ENCODE data around the gene BTBD1. TPM values are rescaled to one million over a fixed set of nuclear protein-coding genes. Genes with fewer than 3 reads are reported as not detected.
"Not testable (repeated sequence)": the region's sequence is repeated elsewhere in the genome, so short reads cannot be mapped to it uniquely, and the experiment has no call there.

Gene BTBD1
- total and polyA plus RNA-seq, 5 donors = 47.6 to 134 (median 127) TPM

GRCh38 chr15:83077491-83078230 is 10.6 kb upstream of the BTBD1 start:
- intact Hi-C loops (cut with DNase I) = no loop called here
- Histone ChIP-seq H3K4me3 (ENCODE audit: low read length) (no peak overlapping the region), H3K9me3 (ENCODE audit: control insufficient read depth, low read length) (peaks cover 2% of the 10 kb centered on the region), H3K27me3 (ENCODE audit: control insufficient read depth, insufficient read depth) (no peaks in the 10 kb centered on the region), H3K27ac (ENCODE audit: low read length) (no peak overlapping the region), H3K4me1 (ENCODE audit: control insufficient read depth, insufficient read depth, low read length) (no peaks in the 10 kb centered on the region)
- DNase-seq (no peak), ATAC-seq (peak in 1 of 2 donors; percentile 41)
- 18% methylated on average over 5 of the region's 5 CpGs for WGBS

GRCh38 chr15:83069211-83069642 is 2.2 kb upstream of the BTBD1 start:
- not testable (repeated sequence) for DNase-seq; H3K9me3 ChIP-seq (ENCODE audit: control insufficient read depth, low read length); ATAC-seq; H3K4me1 ChIP-seq (ENCODE audit: control insufficient read depth, insufficient read depth, low read length); H3K4me3 ChIP-seq (ENCODE audit: low read length); H3K27me3 ChIP-seq (ENCODE audit: control insufficient read depth, insufficient read depth); H3K27ac ChIP-seq (ENCODE audit: low read length)
- intact Hi-C loops (cut with DNase I) = loop anchor here in 1 of 4 donors (10.0 kb wide), 1 partner anchor 54 kb away; the partner anchor contains the start of gene C15orf40
- WGBS = 61% methylated on average over 6 of the region's 6 CpGs

DNA sequence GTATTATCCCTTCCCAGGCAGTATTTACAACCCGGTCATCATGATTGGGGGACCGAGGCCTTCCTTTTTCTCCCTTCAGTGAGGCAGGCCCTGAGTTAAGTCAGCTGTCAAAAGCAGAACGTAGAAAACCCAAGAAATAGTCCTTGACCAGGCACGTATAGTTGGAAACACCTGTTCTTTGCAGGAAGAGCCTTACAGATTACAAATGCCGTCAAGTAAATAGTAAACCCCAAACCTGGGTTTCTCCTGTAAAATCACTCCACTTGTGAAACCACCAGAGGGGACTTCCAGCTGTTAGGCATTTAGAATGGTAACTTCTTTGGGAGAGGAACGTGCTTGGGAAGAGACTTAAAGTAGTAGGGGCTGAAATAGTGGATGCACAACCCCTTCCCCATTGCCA is 1.0 kb upstream of the BTBD1 start:
- no peak overlapping the region for H3K4me3 ChIP-seq (ENCODE audit: low read length)
- ATAC-seq (no peak), DNase-seq (no peak)
- WGBS = 82% methylated on average over 6 of the region's 6 CpGs
- no peaks in the 10 kb centered on the region for H3K9me3 ChIP-seq (ENCODE audit: control insufficient read depth, low read length)
- intact Hi-C loops (cut with DNase I) = loop anchor here in 1 of 4 donors (10.0 kb wide), 1 partner anchor 53 kb away; the partner anchor contains the start of gene C15orf40
- H3K27ac ChIP-seq (ENCODE audit: low read length) = peak overlapping the region; percentile 86
- no peaks in the 10 kb centered on the region for H3K27me3 ChIP-seq (ENCODE audit: control insufficient read depth, insufficient read depth)
- H3K4me1 ChIP-seq (ENCODE audit: control insufficient read depth, insufficient read depth, low read length) = peaks cover 2% of the 10 kb centered on the region

DNA sequence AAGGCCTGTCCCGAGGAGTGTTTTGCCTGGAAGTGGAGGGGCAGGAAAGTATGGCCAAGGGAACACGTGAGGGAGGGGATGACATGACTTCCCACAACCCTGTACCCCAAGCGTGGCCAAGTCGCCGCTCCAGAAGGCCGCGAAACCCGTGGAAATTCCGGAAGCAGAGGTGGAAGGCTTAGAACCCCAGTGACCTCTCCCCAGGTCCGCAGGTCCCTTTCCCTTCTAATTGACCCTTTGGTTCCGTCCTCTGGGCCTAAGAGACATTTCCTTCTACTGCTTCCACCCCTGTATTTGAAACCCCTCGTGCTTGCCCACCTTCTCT is 548 bp upstream of the BTBD1 start:
- Histone ChIP-seq H3K4me3 (ENCODE audit: low read length) (peak overlapping the region; percentile 81), H3K27me3 (ENCODE audit: control insufficient read depth, insufficient read depth) (no peaks in the 10 kb centered on the region), H3K27ac (ENCODE audit: low read length) (peak overlapping the region; percentile 86), H3K4me1 (ENCODE audit: control insufficient read depth, insufficient read depth, low read length) (peaks cover 4% of the 10 kb centered on the region), H3K9me3 (ENCODE audit: control insufficient read depth, low read length) (no peaks in the 10 kb centered on the region)
- 35% methylated on average over 12 of the region's 12 CpGs for WGBS
- intact Hi-C loops (cut with DNase I) = loop anchor here in 1 of 4 donors (10.0 kb wide), 1 partner anchor 53 kb away; the partner anchor contains the start of gene C15orf40
- ATAC-seq (no peak), DNase-seq (no peak)

GRCh38 chr15:83066034-83066733 is 868 bp downstream of the BTBD1 start:
- intact Hi-C loops (cut with DNase I) = loop anchor here in 1 of 4 donors (10.0 kb wide), 1 partner anchor 51 kb away; the partner anchor contains the start of gene C15orf40
- Histone ChIP-seq H3K4me3 (ENCODE audit: low read length) (peak overlapping the region; percentile 81), H3K27me3 (ENCODE audit: control insufficient read depth, insufficient read depth) (no peaks in the 10 kb centered on the region), H3K27ac (ENCODE audit: low read length) (peak overlapping the region; percentile 86), H3K9me3 (ENCODE audit: control insufficient read depth, low read length) (no peaks in the 10 kb centered on the region), H3K4me1 (ENCODE audit: control insufficient read depth, insufficient read depth, low read length) (peaks cover 8% of the 10 kb centered on the region)
- ATAC-seq (no peak), DNase-seq (no peak)
- 5% methylated on average over 42 of the region's 42 CpGs for WGBS

DNA sequence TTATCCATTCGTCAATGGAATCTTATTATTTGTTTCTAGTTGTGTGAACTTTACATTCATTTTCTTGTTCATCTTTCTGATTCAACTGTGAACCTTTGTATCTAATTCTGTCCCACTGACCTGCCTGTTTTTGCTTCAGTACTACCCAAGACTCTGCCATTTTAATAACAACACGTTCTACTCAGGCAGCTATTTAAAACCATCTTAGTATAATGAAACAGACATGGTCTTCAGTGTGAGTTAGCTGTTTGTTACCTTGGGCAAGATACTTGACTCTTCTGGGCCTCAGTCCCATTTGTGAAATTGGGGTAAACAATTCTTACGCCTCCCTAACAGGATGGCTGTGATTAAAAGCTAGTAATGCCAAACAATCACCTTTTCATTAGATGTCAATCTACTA is 1.6 kb downstream of the BTBD1 start:
- 21% methylated on average over 3 of the region's 3 CpGs for WGBS
- H3K27ac ChIP-seq (ENCODE audit: low read length) = no peak overlapping the region
- DNase-seq = no peak
- no peak for ATAC-seq
- no peaks in the 10 kb centered on the region for H3K27me3 ChIP-seq (ENCODE audit: control insufficient read depth, insufficient read depth)
- H3K9me3 ChIP-seq (ENCODE audit: control insufficient read depth, low read length) = no peaks in the 10 kb centered on the region
- H3K4me1 ChIP-seq (ENCODE audit: control insufficient read depth, insufficient read depth, low read length) = peaks cover 8% of the 10 kb centered on the region
- intact Hi-C loops (cut with DNase I) = loop anchor here in 1 of 4 donors (10.0 kb wide), 1 partner anchor 51 kb away; the partner anchor contains the start of gene C15orf40
- peak overlapping the region; percentile 81 for H3K4me3 ChIP-seq (ENCODE audit: low read length)

- no peaks in the 10 kb centered on the region for H3K27me3 ChIP-seq (ENCODE audit: control insufficient read depth, insufficient read depth)
- 37% methylated on average over 4 of the region's 4 CpGs for WGBS
- no peak overlapping the region for H3K27ac ChIP-seq (ENCODE audit: low read length)
- ATAC-seq (no peak), DNase-seq (no peak)
- intact Hi-C loops (cut with DNase I) = loop anchor here in 1 of 4 donors (10.0 kb wide), 1 partner anchor 50 kb away; the partner anchor contains the start of gene C15orf40
- H3K4me3 ChIP-seq (ENCODE audit: low read length) = peak overlapping the region; percentile 81
- H3K4me1 ChIP-seq (ENCODE audit: control insufficient read depth, insufficient read depth, low read length) = peaks cover 8% of the 10 kb centered on the region
- H3K9me3 ChIP-seq (ENCODE audit: control insufficient read depth, low read length) = no peaks in the 10 kb centered on the region
Observed at GRCh38 chr15:83064859-83065258, 2.2 kb downstream of the BTBD1 start.

DNA sequence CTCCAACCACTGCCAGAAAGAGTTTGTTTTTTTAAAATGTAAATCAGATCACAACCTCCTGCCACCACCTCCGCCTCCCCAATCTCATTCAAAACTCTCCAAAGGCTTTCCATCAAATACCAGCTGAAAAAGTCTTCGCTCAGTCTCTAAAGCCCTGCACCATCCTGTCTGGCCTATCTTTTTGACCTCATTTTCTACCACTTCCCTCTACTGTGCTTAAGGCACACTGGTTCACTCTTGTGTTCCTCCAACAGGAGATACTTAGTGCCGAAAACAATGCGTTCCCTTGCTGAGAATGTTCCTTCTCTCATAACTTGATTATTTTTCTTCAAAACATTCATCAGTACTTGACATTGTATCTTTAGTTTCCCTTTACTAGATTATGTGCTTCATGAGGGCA is 3.5 kb downstream of the BTBD1 start:
- intact Hi-C loops (cut with DNase I) = loop anchor here in 1 of 4 donors (10.0 kb wide), 1 partner anchor 49 kb away; the partner anchor contains the start of gene C15orf40
- Histone ChIP-seq H3K9me3 (ENCODE audit: control insufficient read depth, low read length) (no peaks in the 10 kb centered on the region), H3K27ac (ENCODE audit: low read length) (no peak overlapping the region), H3K4me1 (ENCODE audit: control insufficient read depth, insufficient read depth, low read length) (peaks cover 8% of the 10 kb centered on the region), H3K4me3 (ENCODE audit: low read length) (peak overlapping the region; percentile 19), H3K27me3 (ENCODE audit: control insufficient read depth, insufficient read depth) (no peaks in the 10 kb centered on the region)
- no peak for ATAC-seq
- WGBS = 81% methylated on average over 4 of the region's 4 CpGs
- no peak for DNase-seq

DNA sequence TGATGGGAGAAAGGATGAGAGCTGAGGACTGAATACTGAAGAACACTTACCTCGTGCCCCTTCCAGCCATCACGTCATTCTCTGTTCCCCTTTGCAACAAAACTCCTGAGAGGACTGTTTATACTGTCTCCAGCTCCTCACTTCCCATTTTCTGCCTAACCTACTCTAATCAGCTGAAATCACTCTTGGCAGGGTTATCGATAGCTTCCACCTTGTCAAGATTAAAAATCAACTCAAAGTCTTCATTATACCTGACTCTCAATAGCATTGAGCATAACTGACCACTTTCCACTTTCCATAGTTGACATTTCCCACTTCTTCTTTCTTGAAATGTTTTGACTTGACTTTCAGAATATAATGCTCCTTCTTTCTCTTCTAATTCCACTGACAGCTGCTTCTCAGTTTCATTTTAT is 4.3 kb downstream of the BTBD1 start:
- intact Hi-C loops (cut with DNase I) = loop anchor here in 1 of 4 donors (10.0 kb wide), 1 partner anchor 48 kb away; the partner anchor contains the start of gene C15orf40
- peaks cover 12% of the 10 kb centered on the region for H3K4me1 ChIP-seq (ENCODE audit: control insufficient read depth, insufficient read depth, low read length)
- H3K27ac ChIP-seq (ENCODE audit: low read length) = no peak overlapping the region
- 54% methylated on average over 3 of the region's 3 CpGs for WGBS
- H3K4me3 ChIP-seq (ENCODE audit: low read length) = no peak overlapping the region
- H3K27me3 ChIP-seq (ENCODE audit: control insufficient read depth, insufficient read depth) = no peaks in the 10 kb centered on the region
- no peaks in the 10 kb centered on the region for H3K9me3 ChIP-seq (ENCODE audit: control insufficient read depth, low read length)
- DNase-seq (no peak), ATAC-seq (no peak)

GRCh38 chr15:83061680-83062079 is 5.4 kb downstream of the BTBD1 start:
- DNase-seq (no peak), ATAC-seq (no peak)
- Histone ChIP-seq H3K9me3 (ENCODE audit: control insufficient read depth, low read length) (no peaks in the 10 kb centered on the region), H3K4me1 (ENCODE audit: control insufficient read depth, insufficient read depth, low read length) (peaks cover 15% of the 10 kb centered on the region), H3K27ac (ENCODE audit: low read length) (no peak overlapping the region), H3K4me3 (ENCODE audit: low read length) (no peak overlapping the region), H3K27me3 (ENCODE audit: control insufficient read depth, insufficient read depth) (no peaks in the 10 kb centered on the region)
- 46% methylated on average over 2 of the region's 2 CpGs for WGBS
- intact Hi-C loops (cut with DNase I) = loop anchor here in 1 of 4 donors (10.0 kb wide), 1 partner anchor 47 kb away; the partner anchor contains the start of gene C15orf40
